Epithelial cell of esophagus (primary cell): ENCODE data around the gene CASZ1.

Source experiments
- DNase-seq: peaks from one replicate; pipeline ENCODE4 v3.0.0; 2010; ENCODE audit warnings: low read depth
- H3K4me3 ChIP-seq: 2 replicates; pipeline ENCODE4 v1.5.1; 2011; ENCODE audit warnings: mild to moderate bottlenecking, low read length, control low read depth
- TF ChIP-seq, protein P1 (sequence below): IDR thresholded peaks from 2 replicates; pipeline ENCODE4 v1.5.1; 2011; ENCODE audit warnings: low read depth, mild to moderate bottlenecking, low read length, control low read depth, inconsistent platforms; ENCODE audit not compliant: insufficient read depth; ENCODE audit errors: missing control alignments

CASZ1 gene

DNA sequence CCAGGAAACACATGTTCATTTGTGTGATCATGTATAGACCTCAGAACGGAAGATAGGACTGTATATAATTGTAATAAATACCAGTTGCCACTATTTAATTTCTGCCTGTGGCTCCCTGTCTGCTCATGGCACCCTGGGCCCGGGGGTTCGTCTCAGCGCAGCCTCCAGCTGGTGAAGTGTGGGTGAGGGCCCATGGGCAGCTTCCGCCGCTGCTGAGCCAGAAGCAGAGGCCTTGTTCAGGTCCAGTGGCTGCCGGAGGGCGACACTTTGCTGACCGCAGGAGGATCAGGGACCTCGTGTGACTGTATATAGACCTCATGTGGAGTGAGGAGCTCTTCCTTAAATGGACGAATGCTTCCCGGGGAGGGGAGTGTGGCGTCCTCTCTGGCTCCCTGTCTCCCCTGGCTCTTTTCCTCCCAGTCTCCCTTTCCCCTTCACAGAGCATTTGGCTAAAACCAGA lies 165.8 kb downstream of the CASZ1 start:
- DNase-seq: no peak
- TF ChIP-seq, protein P1, sequence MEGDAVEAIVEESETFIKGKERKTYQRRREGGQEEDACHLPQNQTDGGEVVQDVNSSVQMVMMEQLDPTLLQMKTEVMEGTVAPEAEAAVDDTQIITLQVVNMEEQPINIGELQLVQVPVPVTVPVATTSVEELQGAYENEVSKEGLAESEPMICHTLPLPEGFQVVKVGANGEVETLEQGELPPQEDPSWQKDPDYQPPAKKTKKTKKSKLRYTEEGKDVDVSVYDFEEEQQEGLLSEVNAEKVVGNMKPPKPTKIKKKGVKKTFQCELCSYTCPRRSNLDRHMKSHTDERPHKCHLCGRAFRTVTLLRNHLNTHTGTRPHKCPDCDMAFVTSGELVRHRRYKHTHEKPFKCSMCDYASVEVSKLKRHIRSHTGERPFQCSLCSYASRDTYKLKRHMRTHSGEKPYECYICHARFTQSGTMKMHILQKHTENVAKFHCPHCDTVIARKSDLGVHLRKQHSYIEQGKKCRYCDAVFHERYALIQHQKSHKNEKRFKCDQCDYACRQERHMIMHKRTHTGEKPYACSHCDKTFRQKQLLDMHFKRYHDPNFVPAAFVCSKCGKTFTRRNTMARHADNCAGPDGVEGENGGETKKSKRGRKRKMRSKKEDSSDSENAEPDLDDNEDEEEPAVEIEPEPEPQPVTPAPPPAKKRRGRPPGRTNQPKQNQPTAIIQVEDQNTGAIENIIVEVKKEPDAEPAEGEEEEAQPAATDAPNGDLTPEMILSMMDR: no peak
- no peak overlapping the region for H3K4me3 ChIP-seq

DNA sequence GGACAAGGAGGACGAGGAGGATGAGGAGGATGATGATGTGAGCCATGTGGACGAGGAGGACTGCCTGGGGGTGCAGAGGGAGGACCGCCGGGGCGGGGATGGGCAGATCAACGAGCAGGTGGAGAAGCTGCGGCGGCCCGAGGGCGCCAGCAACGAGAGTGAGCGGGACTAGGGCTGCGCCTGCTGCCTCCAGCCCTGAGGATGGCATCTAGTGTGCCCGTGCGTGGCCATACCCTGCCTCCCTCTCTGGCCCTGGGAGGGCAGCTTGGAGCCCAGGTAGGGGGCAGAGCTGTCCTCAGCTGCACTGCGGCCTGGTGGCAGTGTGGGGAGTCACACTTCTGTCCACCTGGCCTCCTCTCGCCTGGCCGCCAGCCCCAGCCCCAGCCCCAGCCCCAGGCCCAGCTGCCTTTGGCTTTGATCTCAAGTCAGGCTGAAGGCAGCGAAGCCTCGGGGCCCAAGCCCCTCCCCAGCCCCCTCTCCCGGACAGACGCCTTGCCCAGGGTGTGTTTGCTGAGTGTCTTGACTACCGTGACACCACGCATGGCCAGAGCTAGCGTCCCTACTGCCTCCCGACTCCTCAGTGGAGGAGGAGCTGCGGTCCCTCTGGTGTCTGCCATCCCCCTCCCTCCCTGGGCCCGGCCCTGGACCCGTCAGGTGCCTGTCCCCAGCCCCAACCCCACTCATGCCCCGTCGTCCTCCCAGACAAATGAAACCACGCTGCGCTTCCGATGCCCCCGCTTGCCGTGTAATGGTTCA lies 166.5 kb downstream of the CASZ1 start:
- no peak for DNase-seq
- TF ChIP-seq, protein P1: no peak
- H3K4me3 ChIP-seq: no peak overlapping the region

DNA sequence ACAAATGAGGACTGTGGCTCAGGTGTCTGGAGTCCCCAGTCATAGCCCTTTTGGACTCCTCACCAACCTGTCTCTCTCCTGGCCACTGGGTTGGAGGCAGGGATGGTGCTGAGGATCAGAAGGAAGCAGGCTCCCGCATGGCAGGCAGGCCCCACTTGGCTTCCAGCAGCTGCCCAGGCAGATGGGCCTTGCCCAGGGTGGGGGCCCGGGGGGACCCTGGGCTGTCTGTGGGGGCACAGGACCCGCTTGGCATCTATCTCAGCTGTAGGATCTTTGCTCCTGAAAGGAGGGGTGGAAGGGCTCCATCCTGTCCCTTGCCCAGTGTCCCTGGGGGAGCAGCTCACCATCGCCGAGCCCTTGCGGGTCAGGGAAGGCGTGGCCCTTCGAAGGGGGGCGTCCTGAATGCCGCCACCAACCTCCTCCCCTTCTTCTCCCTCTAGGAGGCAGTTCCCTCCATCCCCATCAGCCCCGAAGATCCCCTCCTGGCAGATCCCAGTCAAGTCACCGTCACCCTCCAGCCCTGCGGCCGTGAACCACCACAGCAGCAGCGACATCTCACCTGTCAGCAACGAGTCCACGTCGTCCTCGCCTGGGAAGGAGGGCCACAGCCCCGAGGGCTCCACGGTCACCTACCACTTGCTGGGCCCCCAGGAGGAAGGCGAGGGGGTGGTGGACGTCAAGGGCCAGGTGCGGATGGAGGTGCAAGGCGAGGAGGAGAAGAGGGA lies 167.2 kb downstream of the CASZ1 start:
- no peak for DNase-seq
- H3K4me3 ChIP-seq: no peak overlapping the region
- TF ChIP-seq, protein P1: no peak

DNA sequence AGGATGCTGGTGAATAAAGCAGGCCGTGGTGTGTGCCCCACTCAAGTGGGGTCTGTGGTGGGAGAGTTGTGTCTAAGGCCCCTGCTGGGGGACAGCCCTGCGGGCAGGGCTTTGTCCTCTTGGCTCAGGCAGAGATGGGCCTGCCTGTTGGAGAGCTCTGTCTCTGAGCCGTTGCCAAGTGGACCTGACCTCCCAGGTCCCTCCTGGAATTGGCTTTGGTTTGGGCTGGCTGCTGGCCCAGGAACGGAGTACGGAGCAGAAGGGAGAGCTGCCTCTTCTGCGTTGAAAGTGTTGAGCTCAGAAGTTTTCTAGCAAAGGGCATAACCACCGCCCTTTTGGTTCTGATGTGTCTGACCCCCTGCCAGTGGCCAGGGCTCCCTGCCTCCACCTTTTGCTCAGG lies 167.8 kb downstream of the CASZ1 start:
- TF ChIP-seq, protein P1: no peak
- DNase-seq: no peak
- no peak overlapping the region for H3K4me3 ChIP-seq

DNA sequence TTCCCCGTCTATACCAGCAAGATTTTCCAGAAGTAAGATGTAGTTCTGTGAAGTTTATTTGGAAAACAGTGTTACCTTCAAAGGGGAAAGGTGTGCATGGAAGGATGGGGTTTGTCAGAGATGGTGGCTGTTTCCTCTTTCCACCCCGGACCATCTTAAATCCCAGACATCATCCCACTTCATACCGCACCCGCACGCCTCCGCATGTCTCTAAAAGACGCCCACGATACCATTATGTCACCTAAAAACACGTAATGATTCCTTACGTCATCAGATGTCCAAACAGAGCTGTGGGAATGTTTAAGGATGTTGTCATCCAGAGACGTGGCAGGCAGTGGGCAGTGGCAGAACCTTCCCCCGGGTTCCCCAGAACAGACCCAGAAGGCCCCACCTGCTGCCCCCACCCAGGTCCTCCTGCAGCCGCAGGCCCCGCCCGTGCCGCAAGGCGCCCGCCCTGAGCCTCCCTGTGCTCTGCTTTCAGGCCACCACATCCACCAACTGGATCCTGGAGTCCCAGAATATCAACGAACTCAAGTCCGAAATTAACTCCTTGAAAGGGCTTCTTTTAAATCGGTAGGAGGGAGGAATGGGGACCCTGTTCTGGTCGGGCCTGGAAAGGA lies 169.5 kb downstream of the CASZ1 start:
- TF ChIP-seq, protein P1: no peak
- DNase-seq: peak; percentile 43
- no peak overlapping the region for H3K4me3 ChIP-seq

DNA sequence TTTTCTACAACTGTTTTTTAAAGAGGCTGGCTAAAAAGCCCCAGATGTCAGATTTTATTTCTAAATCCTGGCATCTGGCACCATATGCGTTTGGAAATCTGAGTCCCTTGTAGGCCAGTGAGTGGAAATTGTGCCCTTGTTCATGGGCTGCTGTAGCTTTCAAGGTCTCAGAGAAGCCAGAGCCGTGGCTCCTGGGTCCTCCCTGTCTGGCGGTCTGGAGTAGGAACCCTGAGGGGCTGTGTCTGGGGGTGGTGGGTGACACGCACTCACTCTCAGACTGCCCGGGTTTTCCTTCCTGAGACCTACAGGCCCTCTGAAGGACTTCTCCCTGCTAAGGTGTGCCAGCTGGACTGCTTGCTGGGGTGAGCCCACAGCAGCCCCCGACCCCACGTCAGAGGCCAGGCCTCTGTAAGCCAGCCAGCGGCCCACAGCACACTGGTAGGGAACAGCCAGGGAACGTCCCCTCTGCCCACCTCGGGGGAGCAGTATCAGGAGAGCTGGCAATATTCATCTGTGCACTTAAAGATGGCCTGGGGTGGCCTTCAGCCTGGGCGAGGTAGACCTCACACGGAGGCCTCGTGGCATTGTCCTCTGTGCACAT lies 170.2 kb downstream of the CASZ1 start:
- H3K4me3 ChIP-seq: no peak overlapping the region
- TF ChIP-seq, protein P1: no peak
- no peak for DNase-seq
